DND-41 (cell line): ENCODE data around the gene ZNF23.
"Not testable (repeated sequence)": the region's sequence is repeated elsewhere in the genome, so short reads cannot be mapped to it uniquely, and the experiment has no call there.

Experiments
- ATAC-seq: fragments of 200-7000 bp; cut with Tn5 transposase; 3 replicates; pipeline ENCODE4 v1.9.1; 2021; ENCODE audit warnings: low read depth; ENCODE audit not compliant: insufficient read depth
- DNase-seq: peaks from one replicate; pipeline ENCODE4 v3.0.0-alpha.2; 2020
- H2AFZ ChIP-seq: 2 replicates; pipeline ENCODE4 v1.6.0; 2012; ENCODE audit warnings: low read depth, low read length
- H3K27ac ChIP-seq: 2 replicates; pipeline ENCODE4 v1.5.1; 2012; ENCODE audit warnings: low read length, inconsistent platforms
- H3K27me3 ChIP-seq: fragments of 200-600 bp; sonication (generic); 2 replicates; pipeline ENCODE4 v1.6.0; 2012; ENCODE audit warnings: low read length, mild to moderate bottlenecking, inconsistent platforms; ENCODE audit not compliant: insufficient read depth, poor library complexity
- H3K36me3 ChIP-seq: 2 replicates; pipeline ENCODE4 v1.5.1; 2012; ENCODE audit warnings: low read length, inconsistent platforms; ENCODE audit not compliant: insufficient read depth
- H3K4me1 ChIP-seq: 2 replicates; pipeline ENCODE4 v1.5.1; 2012; ENCODE audit warnings: mild to moderate bottlenecking, low read length; ENCODE audit not compliant: insufficient read depth
- H3K4me2 ChIP-seq: 2 replicates; pipeline ENCODE4 v1.6.0; 2012; ENCODE audit warnings: mild to moderate bottlenecking, moderate library complexity, low read length, inconsistent platforms; ENCODE audit not compliant: insufficient read depth
- H3K4me3 ChIP-seq, 2 experiments: fragments of 200-600 bp in 1 of 2; shearing (Covaris generic) in 1 of 2; 2 replicates each; pipeline ENCODE4 v1.5.1; 2012 to 2016; ENCODE audit warnings: inconsistent platforms in 2 of 2, low read length in 2 of 2, mild to moderate bottlenecking in 2 of 2, low read depth in 1 of 2, moderate library complexity in 1 of 2
- H3K79me2 ChIP-seq: 2 replicates; pipeline ENCODE4 v1.6.0; 2012; ENCODE audit warnings: low read length, inconsistent platforms; ENCODE audit not compliant: insufficient read depth
- H3K9ac ChIP-seq: 2 replicates; pipeline ENCODE4 v1.6.0; 2012; ENCODE audit warnings: low read depth, mild to moderate bottlenecking, inconsistent platforms, low read length, moderate library complexity
- H3K9me3 ChIP-seq: 2 replicates; pipeline ENCODE4 v1.5.1; 2012; ENCODE audit warnings: low read length, moderate library complexity, mild to moderate bottlenecking, inconsistent platforms; ENCODE audit not compliant: insufficient read depth, severe bottlenecking
- H4K20me1 ChIP-seq: 2 replicates; pipeline ENCODE4 v1.6.0; 2012; ENCODE audit warnings: low read length; ENCODE audit not compliant: insufficient read depth
- CTCF ChIP-seq: IDR thresholded peaks from 2 replicates; pipeline ENCODE4 v1.5.1; 2012; ENCODE audit warnings: borderline replicate concordance, low read length, moderate library complexity, mild to moderate bottlenecking; ENCODE audit not compliant: poor library complexity, severe bottlenecking; ENCODE audit errors: extremely low read depth
- EZH2 ChIP-seq: IDR thresholded peaks from 3 replicates; pipeline ENCODE4 v1.6.1; 2012; ENCODE audit warnings: borderline replicate concordance, low read depth, mild to moderate bottlenecking, moderate library complexity, low read length, inconsistent platforms; ENCODE audit not compliant: severe bottlenecking

The ZNF23 gene

GRCh38 chr16:71461686-71462648 lies at the start of gene ZNF23:
Gene ZNF23, minus strand, starts transcription at chr16:71462247. Its CDS starts 5,451 bp downstream, at chr16:71456796.
- peaks cover 18% of the 10 kb centered on the region for H3K79me2 ChIP-seq
- ATAC-seq (peak; percentile 99), DNase-seq (peak; percentile 75)
- H3K27ac ChIP-seq: peak within 1 kb of the TSS; percentile 77
- H3K27me3 ChIP-seq: no peaks in the 10 kb centered on the region
- no peaks in the 10 kb centered on the region for H3K9me3 ChIP-seq
- peak within 1 kb of the TSS; percentile 99 for H2AFZ ChIP-seq
- H3K9ac ChIP-seq: peak within 1 kb of the TSS; percentile 84
- peak within 1 kb of the TSS; percentile 94 to 99 for H3K4me3 ChIP-seq
- H3K4me2 ChIP-seq: peak within 1 kb of the TSS; percentile 74
- TF ChIP-seq CTCF: peak; percentile 58
- no peak for TF ChIP-seq EZH2
- H4K20me1 ChIP-seq: peaks cover 6% of the 10 kb centered on the region; the same call in 1 of the 2 replicates
- H3K36me3 ChIP-seq: peaks cover 5% of the 10 kb centered on the region; the same call in 1 of the 2 replicates
- peaks cover 26% of the 10 kb centered on the region for H3K4me1 ChIP-seq

- ATAC-seq: no peak
- Histone ChIP-seq H3K79me2 (no peaks in the 10 kb centered on the region), H3K9ac (no peak overlapping the region), H3K4me1 (no peaks in the 10 kb centered on the region), H3K36me3 (no peaks in the 10 kb centered on the region), H3K4me3 (no peak overlapping the region), H3K27me3 (no peaks in the 10 kb centered on the region), H2AFZ (no peak overlapping the region), H3K4me2 (no peak overlapping the region), H3K27ac (no peak overlapping the region), H3K9me3 (no peaks in the 10 kb centered on the region), H4K20me1 (no peaks in the 10 kb centered on the region)
- DNase-seq: no peak
- no peak for TF ChIP-seq EZH2
- no peak for TF ChIP-seq CTCF
Observed at GRCh38 chr16:71507061-71507460, 45.0 kb upstream of the ZNF23 start.

- Histone ChIP-seq H3K4me2 (no peak overlapping the region), H3K9ac (no peak overlapping the region), H3K9me3 (no peaks in the 10 kb centered on the region), H3K27me3 (no peaks in the 10 kb centered on the region), H3K79me2 (no peaks in the 10 kb centered on the region), H3K27ac (no peak overlapping the region), H3K4me1 (no peaks in the 10 kb centered on the region), H3K4me3 (no peak overlapping the region), H2AFZ (no peak overlapping the region), H4K20me1 (no peaks in the 10 kb centered on the region), H3K36me3 (no peaks in the 10 kb centered on the region)
- TF ChIP-seq EZH2: no peak
- no peak for TF ChIP-seq CTCF
- ATAC-seq (no peak), DNase-seq (no peak)
Observed at GRCh38 chr16:71504901-71505300, 42.9 kb upstream of the ZNF23 start.

- DNase-seq, H3K27me3 ChIP-seq, H3K9ac ChIP-seq, H3K36me3 ChIP-seq, H4K20me1 ChIP-seq, H2AFZ ChIP-seq, H3K4me2 ChIP-seq, H3K4me1 ChIP-seq, H3K4me3 ChIP-seq, H3K27ac ChIP-seq, H3K9me3 ChIP-seq, ATAC-seq, H3K79me2 ChIP-seq: not testable (repeated sequence)
Observed at GRCh38 chr16:71504051-71504450, 42.0 kb upstream of the ZNF23 start.
